CD14-positive monocyte (primary cell): ENCODE data around the gene P3H4. TPM values are rescaled to one million over a fixed set of nuclear protein-coding genes. Genes with fewer than 3 reads are reported as not detected.

Experiments used
- DNase-seq, 3 donors: peaks; one replicate each; pipeline ENCODE4 v3.0.0-alpha.2; 2011 to 2022
- H2AFZ ChIP-seq: 2 replicates; pipeline ENCODE4 v1.6.0; 2012; ENCODE audit warnings: mild to moderate bottlenecking, low read depth, low read length, inconsistent platforms; ENCODE audit not compliant: insufficient read depth, poor library complexity, severe bottlenecking
- H3K27ac ChIP-seq, 2 donors: 1 replicate in 1 of 2; 2 replicates in 1 of 2; pipeline ENCODE4 v1.5.1; 2012 to 2013; ENCODE audit warnings: low read length in 2 of 2, control low read depth in 1 of 2, inconsistent platforms in 1 of 2, low read depth in 1 of 2, mild to moderate bottlenecking in 1 of 2
- H3K27me3 ChIP-seq, 2 donors: one replicate each; pipeline versions ENCODE4 v1.6.0 to v1.6.1; 2011 to 2013; ENCODE audit warnings: low read length in 2 of 2; ENCODE audit not compliant: control insufficient read depth in 2 of 2, insufficient read depth in 2 of 2
- H3K36me3 ChIP-seq, 2 donors: replicated peaks in 1 of 2; 1 replicate in 1 of 2; 2 replicates in 1 of 2; pipeline versions ENCODE4 v1.5.1 to v1.6.1; 2012 to 2013; ENCODE audit warnings: low read length in 2 of 2, control low read depth in 1 of 2, inconsistent platforms in 1 of 2, mild to moderate bottlenecking in 1 of 2; ENCODE audit not compliant: insufficient read depth in 2 of 2, control insufficient read depth in 1 of 2
- H3K4me1 ChIP-seq, 2 donors: 1 replicate in 1 of 2; 2 replicates in 1 of 2; pipeline versions ENCODE4 v1.5.1 to v1.6.1; 2012 to 2013; ENCODE audit warnings: low read length in 2 of 2, control low read depth in 1 of 2, inconsistent platforms in 1 of 2, mild to moderate bottlenecking in 1 of 2, moderate library complexity in 1 of 2; ENCODE audit not compliant: insufficient read depth in 2 of 2, control insufficient read depth in 1 of 2
- H3K4me2 ChIP-seq: replicated peaks from 2 replicates; pipeline ENCODE3; 2012; ENCODE audit warnings: low read length, moderate library complexity, mild to moderate bottlenecking; ENCODE audit not compliant: poor library complexity, severe bottlenecking; ENCODE audit errors: extremely low read depth
- H3K4me3 ChIP-seq, 3 experiments: fragments of 200-600 bp in 1 of 3; sonication (generic) in 1 of 3; replicated peaks in 1 of 3; 1 replicate in 2 of 3; 2 replicates in 1 of 3; pipeline ENCODE4 v1.5.1; 2011 to 2013; ENCODE audit warnings: low read length in 3 of 3, mild to moderate bottlenecking in 3 of 3, control low read depth in 2 of 3, low read depth in 2 of 3, inconsistent platforms in 1 of 3, moderate library complexity in 1 of 3
- H3K79me2 ChIP-seq: 2 replicates; pipeline ENCODE4 v1.6.0; 2012; ENCODE audit warnings: mild to moderate bottlenecking, control low read depth, inconsistent platforms, low read length, moderate library complexity; ENCODE audit not compliant: insufficient read depth
- H3K9ac ChIP-seq: 2 replicates; pipeline ENCODE4 v1.6.0; 2017; ENCODE audit warnings: low read length, mild to moderate bottlenecking; ENCODE audit not compliant: insufficient read depth, poor library complexity, severe bottlenecking
- H3K9me3 ChIP-seq, 2 donors: replicated peaks in 1 of 2; 1 replicate in 1 of 2; 2 replicates in 1 of 2; pipeline versions ENCODE4 v1.5.1 to v1.6.1; 2012 to 2013; ENCODE audit warnings: low read length in 2 of 2, control low read depth in 1 of 2; ENCODE audit not compliant: control insufficient read depth in 1 of 2, insufficient read depth in 1 of 2
- H4K20me1 ChIP-seq: 2 replicates; pipeline ENCODE4 v1.6.0; 2012; ENCODE audit warnings: mild to moderate bottlenecking, low read length, control low read depth, moderate library complexity; ENCODE audit not compliant: insufficient read depth
- H3K27ac Mint-ChIP-seq, 7 donors: one replicate each; pipeline ENCODE4 v1.8.0; 2020; ENCODE audit warnings: mild to moderate bottlenecking in 7 of 7, mixed read lengths in 7 of 7, moderate library complexity in 6 of 7, inconsistent platforms in 2 of 7
- H3K27me3 Mint-ChIP-seq, 3 donors: one replicate each; pipeline ENCODE4 v1.8.0; 2021 to 2022; ENCODE audit warnings: low read depth in 3 of 3, mild to moderate bottlenecking in 3 of 3, mixed read lengths in 3 of 3, moderate library complexity in 3 of 3, inconsistent platforms in 1 of 3
- H3K36me3 Mint-ChIP-seq, 2 donors: one replicate each; pipeline ENCODE4 v1.8.0; 2020; ENCODE audit warnings: mixed read lengths in 2 of 2, inconsistent platforms in 1 of 2, mild to moderate bottlenecking in 1 of 2
- H3K4me1 Mint-ChIP-seq: one replicate; pipeline ENCODE4 v1.8.0; 2020; ENCODE audit warnings: mild to moderate bottlenecking, mixed read lengths
- H3K4me3 Mint-ChIP-seq, 2 donors: one replicate each; pipeline ENCODE4 v1.8.0; 2020; ENCODE audit warnings: mild to moderate bottlenecking in 2 of 2, mixed read lengths in 2 of 2, moderate library complexity in 1 of 2
- H3K9me3 Mint-ChIP-seq, 7 donors: one replicate each; pipeline ENCODE4 v1.8.0; 2020 to 2022; ENCODE audit warnings: mixed read lengths in 7 of 7, mild to moderate bottlenecking in 6 of 7, moderate library complexity in 6 of 7, inconsistent platforms in 2 of 7
- WGBS: methylation state at CpG from one replicate; pipeline ENCODE4 v1.1.5; 2013; ENCODE audit warnings: missing lambda C conversion rate; ENCODE audit not compliant: insufficient coverage; 5-methylcytosine and 5-hydroxymethylcytosine counted together
- intact Hi-C, 2 donors: fragments of 100-400 bp; cut with micrococcal nuclease; formaldehyde crosslinking; loops; one replicate each; pipeline versions ENCODE4 v1.15.0 to v1.15.1; 2023
- polyA plus RNA-seq, 3 donors: library from polyadenylated mRNA; depleted of rRNA in 1 of 3; unstranded in 2 of 3; stranded (reverse) in 1 of 3; fragments of 300-500 nt in 2 of 3; fragments of >200 nt in 1 of 3; fragmentation: Illumina TruSeq in 2 of 3; gene quantifications; 1 replicate in 2 of 3; 2 replicates in 1 of 3; pipeline ENCODE4 v1.2.3, GENCODE V29; 2012 to 2021
- TF ChIP-seq, protein P1 (sequence below): fragments of 200-600 bp; IDR thresholded peaks from one replicate; pipeline ENCODE4 v1.8.0; 2022; ENCODE audit warnings: antibody characterized with exemption, mild to moderate bottlenecking

P3H4 gene
- polyA plus RNA-seq, 3 donors = 0.13 to 0.46 (median 0.16) TPM

DNA sequence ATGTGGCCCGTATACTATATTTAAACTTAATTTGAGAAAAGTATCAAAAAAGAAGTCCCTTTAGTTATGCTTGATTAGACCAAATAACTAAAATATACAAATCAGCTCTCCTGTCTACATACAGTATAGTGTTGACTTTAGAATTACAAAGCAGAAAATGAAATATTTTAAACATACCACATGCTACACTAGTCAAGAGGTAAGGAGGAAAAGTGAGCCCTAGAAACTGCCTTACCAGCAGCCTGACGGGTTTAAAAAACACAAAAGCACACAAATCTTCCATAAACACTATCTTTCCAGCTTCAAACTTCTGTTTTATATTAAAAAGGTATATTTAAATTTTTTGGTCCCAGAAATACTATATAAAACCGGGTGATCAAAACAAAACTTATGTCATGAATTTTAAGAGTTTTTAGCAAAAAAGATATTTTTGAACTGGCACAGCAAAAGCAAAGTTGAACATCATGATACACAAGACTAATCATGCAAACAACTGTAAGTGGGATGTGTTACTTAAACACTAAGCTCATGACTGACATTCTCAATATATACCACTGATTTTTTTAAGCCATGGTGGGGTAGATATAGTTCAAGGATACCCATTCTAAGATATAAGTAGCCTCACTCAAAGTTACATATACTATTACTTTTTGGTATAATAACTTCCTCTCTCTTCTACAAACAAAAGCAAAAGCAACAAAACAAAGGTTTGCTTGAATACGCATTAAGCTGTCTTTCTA is 37.7 kb upstream of the P3H4 start:
- Histone ChIP-seq H3K9ac (no peak overlapping the region), H4K20me1 (peaks cover 27% of the 10 kb centered on the region), H3K4me3 (no peak overlapping the region), H3K9me3 (no peaks in the 10 kb centered on the region), H3K4me2 (no peak overlapping the region), H3K27ac (no peak overlapping the region), H3K27me3 (no peaks in the 10 kb centered on the region), H3K79me2 (peaks cover 34% of the 10 kb centered on the region), H2AFZ (no peak overlapping the region), H3K36me3 (peaks cover 21 to 54% of the 10 kb centered on the region in 2 donors), H3K4me1 (no peaks in the 10 kb centered on the region)
- 100% methylated on average over 1 of the region's 4 CpGs for whole genome bisulfite sequencing
- Mint-ChIP-seq H3K27me3 (peaks cover 0 to 2% (median 0%) of the 10 kb centered on the region in 3 donors), H3K4me1 (peaks cover 11% of the 10 kb centered on the region), H3K36me3 (peaks cover 33 to 46% of the 10 kb centered on the region in 2 donors), H3K9me3 (peaks cover 0 to 2% (median 0%) of the 10 kb centered on the region in 7 donors), H3K4me3 (no peak overlapping the region), H3K27ac (no peak overlapping the region)
- TF ChIP-seq, protein P1, sequence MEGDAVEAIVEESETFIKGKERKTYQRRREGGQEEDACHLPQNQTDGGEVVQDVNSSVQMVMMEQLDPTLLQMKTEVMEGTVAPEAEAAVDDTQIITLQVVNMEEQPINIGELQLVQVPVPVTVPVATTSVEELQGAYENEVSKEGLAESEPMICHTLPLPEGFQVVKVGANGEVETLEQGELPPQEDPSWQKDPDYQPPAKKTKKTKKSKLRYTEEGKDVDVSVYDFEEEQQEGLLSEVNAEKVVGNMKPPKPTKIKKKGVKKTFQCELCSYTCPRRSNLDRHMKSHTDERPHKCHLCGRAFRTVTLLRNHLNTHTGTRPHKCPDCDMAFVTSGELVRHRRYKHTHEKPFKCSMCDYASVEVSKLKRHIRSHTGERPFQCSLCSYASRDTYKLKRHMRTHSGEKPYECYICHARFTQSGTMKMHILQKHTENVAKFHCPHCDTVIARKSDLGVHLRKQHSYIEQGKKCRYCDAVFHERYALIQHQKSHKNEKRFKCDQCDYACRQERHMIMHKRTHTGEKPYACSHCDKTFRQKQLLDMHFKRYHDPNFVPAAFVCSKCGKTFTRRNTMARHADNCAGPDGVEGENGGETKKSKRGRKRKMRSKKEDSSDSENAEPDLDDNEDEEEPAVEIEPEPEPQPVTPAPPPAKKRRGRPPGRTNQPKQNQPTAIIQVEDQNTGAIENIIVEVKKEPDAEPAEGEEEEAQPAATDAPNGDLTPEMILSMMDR = no peak
- DNase-seq = no peak
- intact Hi-C loops = no loop called here

- no peak overlapping the region for H3K4me3 Mint-ChIP-seq
- H3K4me1 ChIP-seq = no peaks in the 10 kb centered on the region
- peaks cover 34% of the 10 kb centered on the region for H3K79me2 ChIP-seq
- no peaks in the 10 kb centered on the region for H3K27me3 ChIP-seq
- TF ChIP-seq, protein P1 = no peak
- H3K9me3 ChIP-seq = no peaks in the 10 kb centered on the region
- peaks cover 11% of the 10 kb centered on the region for H3K4me1 Mint-ChIP-seq
- H4K20me1 ChIP-seq = peaks cover 27% of the 10 kb centered on the region
- peaks cover 0 to 2% (median 0%) of the 10 kb centered on the region in 7 donors for H3K9me3 Mint-ChIP-seq
- WGBS = no CpG with 5 or more reads among the region's 4 CpGs
- H3K36me3 ChIP-seq = peaks cover 15 to 48% of the 10 kb centered on the region in 2 donors
- no peak overlapping the region for H3K4me2 ChIP-seq
- H3K27ac Mint-ChIP-seq = no peak overlapping the region
- H2AFZ ChIP-seq = no peak overlapping the region
- H3K27ac ChIP-seq = no peak overlapping the region
- no peak overlapping the region for H3K4me3 ChIP-seq
- H3K9ac ChIP-seq = no peak overlapping the region
- intact Hi-C loops = no loop called here
- DNase-seq = no peak
- H3K27me3 Mint-ChIP-seq = peaks cover 0 to 2% (median 0%) of the 10 kb centered on the region in 3 donors
- H3K36me3 Mint-ChIP-seq = peaks cover 26 to 40% of the 10 kb centered on the region in 2 donors
Measured at GRCh38 chr17:41848788-41849187, 37.0 kb upstream of the P3H4 start.
